Heart left ventricle (tissue), 16 donors: ENCODE results near the gene BORCS5. TPM values are rescaled to one million over a fixed set of nuclear protein-coding genes. Genes with fewer than 3 reads are reported as not detected.

Source experiments
- ATAC-seq, 4 donors: fragments of 200-7000 bp; cut with Tn5 transposase; one replicate each; pipeline ENCODE4 v1.9.1; 2020 to 2022; ENCODE audit warnings: moderate library complexity in 4 of 4, mild to moderate bottlenecking in 3 of 4, moderate number of reproducible peaks in 1 of 4
- DNase-seq, 5 donors: peaks; one replicate each; pipeline ENCODE4 v3.0.0-alpha.2; 2020
- H3K27ac ChIP-seq, 12 donors: fragments of 200-600 bp; sonication (generic) in 4 of 12; one replicate each; pipeline versions ENCODE4 v1.5.0 to v1.8.0; 2016 to 2022; ENCODE audit warnings: mild to moderate bottlenecking in 2 of 12
- H3K27me3 ChIP-seq, 9 donors: fragments of 200-600 bp; sonication (generic) in 2 of 9; one replicate each; pipeline versions ENCODE4 v1.5.1 to v1.8.0; 2016 to 2022; ENCODE audit warnings: mild to moderate bottlenecking in 3 of 9
- H3K36me3 ChIP-seq, 9 donors: fragments of 200-600 bp; sonication (generic) in 2 of 9; one replicate each; pipeline versions ENCODE4 v1.5.0 to v1.8.0; 2018 to 2022; ENCODE audit warnings: mild to moderate bottlenecking in 2 of 9
- H3K4me1 ChIP-seq, 12 donors: fragments of 200-600 bp; sonication (generic) in 4 of 12; one replicate each; pipeline versions ENCODE4 v1.5.0 to v1.8.0; 2016 to 2022; ENCODE audit warnings: mild to moderate bottlenecking in 3 of 12
- H3K4me3 ChIP-seq, 12 donors: fragments of 200-600 bp; sonication (generic) in 4 of 12; one replicate each; pipeline versions ENCODE4 v1.5.0 to v1.8.0; 2017 to 2022; ENCODE audit warnings: mild to moderate bottlenecking in 9 of 12, moderate library complexity in 4 of 12
- H3K9me3 ChIP-seq, 12 donors: fragments of 200-600 bp; sonication (generic) in 4 of 12; one replicate each; pipeline versions ENCODE4 v1.5.0 to v1.8.0; 2016 to 2022; ENCODE audit warnings: mild to moderate bottlenecking in 1 of 12
- CTCF ChIP-seq, 12 donors: fragments of 200-600 bp; sonication (generic) in 4 of 12; IDR thresholded peaks; one replicate each; pipeline versions ENCODE4 v1.5.0 to v1.8.0; 2018 to 2022; ENCODE audit warnings: antibody characterized with exemption in 12 of 12, mild to moderate bottlenecking in 5 of 12
- POLR2A ChIP-seq, 2 donors: fragments of 450-650 bp; IDR thresholded peaks; one replicate each; pipeline ENCODE4 v1.6.1; 2017; ENCODE audit warnings: antibody characterized with exemption in 2 of 2, mild to moderate bottlenecking in 2 of 2, moderate library complexity in 2 of 2
- WGBS, 4 donors: extraction: QIAGEN DNeasy Blood & Tissue Kit in 2 of 4; methylation state at CpG; one replicate each; pipeline versions ENCODE4 v1.1.5 to v1.1.7; 2013 to 2018; 5-methylcytosine and 5-hydroxymethylcytosine counted together
- intact Hi-C, 10 donors: fragments of 100-400 bp; cut with DNase I; formaldehyde crosslinking; loops; one replicate each; pipeline versions ENCODE4 v1.11.1 to v1.14.2; 2022
- polyA plus RNA-seq, 2 donors: library from polyadenylated mRNA; stranded (reverse); fragments of 200-250 nt; gene quantifications; one replicate each; pipeline ENCODE4 v1.2.3, GENCODE V29; 2013
- total RNA-seq, 9 donors: library from RNA; depleted of rRNA in 2 of 9; stranded (reverse); fragments of >200 nt in 2 of 9; fragmentation: NEBNext Ultra II Directional in 3 of 9; extraction: Animal tissue kit (Norgen Biotek cat#: 25700) in 3 of 9; gene quantifications; one replicate each; pipeline versions ENCODE4 v1.1.0 to v1.2.4, GENCODE V29; 2016 to 2023
- donor health status: ischemic (EF 13 %, LVEDD 7.1; RV severe dilation, severe dysfunction).
- donor health status: healthy with polysubstance abuse.
- donor health status: DM: no; HTN: yes; CAD: no.
- donor health status: DM: no; HTN: no; CAD: no.
- donor health status: ischemic (EF 25% LVEDD 6.9; RV normal size, moderate dysfunction).
- donor health status: ischemic (EF 25% LVEDD 5.7; RV mildly dilated, moderate dysfunction).
- donor health status: healthy.
- donor health status: DM: yes; HTN: yes; CAD: no.
- donor health status: ischemic (EF 35%, LVEDD 5.7; RV mildly dilated, moderate dysfunction).
- donor health status: nonischemic (EF 11% LVEDD 7.7; RV severe dilation, severe dysfunction).
- donor health status: DM: yes; HTN: yes; CAD: no.
- donor health status: PGD.
- donor health status: ischemic (EF 29% LVEDD 5.4; RV normal size, mild dysfunction).
- donor health status: nonischemic (EF 23%, LVEDD 6.1; RV moderate dilation, normal function).

Gene BORCS5
- total and polyA plus RNA-seq, 11 donors, result 3.9 to 21.3 (median 12.3) TPM

- DNase-seq (no peak), ATAC-seq (no peak)
- no peaks in the 10 kb centered on the region for H3K27me3 ChIP-seq
- WGBS, 4 donors, result 81 to 97% (median 96%) methylated on average over 6 of the region's 6 CpGs
- TF ChIP-seq POLR2A (IDR thresholded peaks at IDR 0.05), result no peak
- no peak for TF ChIP-seq CTCF (IDR thresholded peaks at IDR 0.05)
- intact Hi-C loops, result no loop called here
- H3K4me3 ChIP-seq, result peak overlapping the region in 1 of 12 donors; percentile 9
- peaks cover 0 to 88% (median 46%) of the 10 kb centered on the region in 9 donors for H3K36me3 ChIP-seq
- H3K4me1 ChIP-seq, result peaks cover 0 to 19% (median 0%) of the 10 kb centered on the region in 12 donors
- no peaks in the 10 kb centered on the region for H3K9me3 ChIP-seq
- peak overlapping the region in 1 of 12 donors; percentile 73 for H3K27ac ChIP-seq
Measured at GRCh38 chr12:12482959-12483358, 126.1 kb downstream of the BORCS5 start.

- TF ChIP-seq CTCF (IDR thresholded peaks at IDR 0.05) (no peak), POLR2A (IDR thresholded peaks at IDR 0.05) (no peak)
- DNase-seq (no peak), ATAC-seq (no peak)
- peaks cover 0 to 19% (median 0%) of the 10 kb centered on the region in 12 donors for H3K4me1 ChIP-seq
- 79 to 86% (median 82%) methylated on average over 3 of the region's 3 CpGs for WGBS, 4 donors
- no peak overlapping the region for H3K4me3 ChIP-seq
- peaks cover 0 to 86% (median 43%) of the 10 kb centered on the region in 9 donors for H3K36me3 ChIP-seq
- intact Hi-C loops, result no loop called here
- peak overlapping the region in 1 of 12 donors; percentile 73 for H3K27ac ChIP-seq
- no peaks in the 10 kb centered on the region for H3K27me3 ChIP-seq
- no peaks in the 10 kb centered on the region for H3K9me3 ChIP-seq
Measured at GRCh38 chr12:12483438-12483837, 126.6 kb downstream of the BORCS5 start.

GRCh38 chr12:12486661-12487240 is 129.9 kb downstream of the BORCS5 start:
- no peak overlapping the region for H3K27ac ChIP-seq

GRCh38 chr12:12487490-12487889 is 130.6 kb downstream of the BORCS5 start:
- H3K36me3 ChIP-seq, result peaks cover 0 to 58% (median 26%) of the 10 kb centered on the region in 9 donors
- no peaks in the 10 kb centered on the region for H3K9me3 ChIP-seq
- no peak overlapping the region for H3K27ac ChIP-seq
- intact Hi-C loops, result no loop called here
- no peak for ATAC-seq
- DNase-seq, result no peak
- H3K4me1 ChIP-seq, result peaks cover 0 to 18% (median 0%) of the 10 kb centered on the region in 12 donors
- H3K27me3 ChIP-seq, result no peaks in the 10 kb centered on the region
- 92 to 97% (median 95%) methylated on average over 6 of the region's 6 CpGs for WGBS, 4 donors
- H3K4me3 ChIP-seq, result no peak overlapping the region
- TF ChIP-seq CTCF (IDR thresholded peaks at IDR 0.05) (no peak), POLR2A (IDR thresholded peaks at IDR 0.05) (no peak)

More at GRCh38 chr12:12486661-12487240, 129.9 kb downstream of the BORCS5 start:
- H3K4me3 ChIP-seq, result no peak overlapping the region
- no peak for ATAC-seq
- H3K27me3 ChIP-seq, result no peaks in the 10 kb centered on the region
- no peaks in the 10 kb centered on the region for H3K9me3 ChIP-seq
- 83 to 90% (median 88%) methylated on average over 6 of the region's 6 CpGs for WGBS, 4 donors
- intact Hi-C loops, result no loop called here
- peaks cover 0 to 17% (median 0%) of the 10 kb centered on the region in 12 donors for H3K4me1 ChIP-seq
- TF ChIP-seq CTCF (IDR thresholded peaks at IDR 0.05) (no peak), POLR2A (IDR thresholded peaks at IDR 0.05) (no peak)
- no peak for DNase-seq
- peaks cover 0 to 65% (median 29%) of the 10 kb centered on the region in 9 donors for H3K36me3 ChIP-seq
